Hepatocyte (in vitro differentiated cells): ENCODE measurements around the gene DEFB123.

Experiments used
- EZH2 ChIP-seq: fragments of 200-600 bp; sonication (generic); IDR thresholded peaks from 2 replicates; pipeline ENCODE4 v1.6.1; 2016; ENCODE audit warnings: antibody characterized with exemption, mild to moderate bottlenecking, borderline replicate concordance
- TF ChIP-seq, protein P1 (sequence below): fragments of 200-600 bp; sonication (generic); IDR thresholded peaks from 2 replicates; pipeline ENCODE4 v1.5.1; 2016; ENCODE audit warnings: antibody characterized with exemption, mild to moderate bottlenecking; ENCODE audit not compliant: poor library complexity

DNA sequence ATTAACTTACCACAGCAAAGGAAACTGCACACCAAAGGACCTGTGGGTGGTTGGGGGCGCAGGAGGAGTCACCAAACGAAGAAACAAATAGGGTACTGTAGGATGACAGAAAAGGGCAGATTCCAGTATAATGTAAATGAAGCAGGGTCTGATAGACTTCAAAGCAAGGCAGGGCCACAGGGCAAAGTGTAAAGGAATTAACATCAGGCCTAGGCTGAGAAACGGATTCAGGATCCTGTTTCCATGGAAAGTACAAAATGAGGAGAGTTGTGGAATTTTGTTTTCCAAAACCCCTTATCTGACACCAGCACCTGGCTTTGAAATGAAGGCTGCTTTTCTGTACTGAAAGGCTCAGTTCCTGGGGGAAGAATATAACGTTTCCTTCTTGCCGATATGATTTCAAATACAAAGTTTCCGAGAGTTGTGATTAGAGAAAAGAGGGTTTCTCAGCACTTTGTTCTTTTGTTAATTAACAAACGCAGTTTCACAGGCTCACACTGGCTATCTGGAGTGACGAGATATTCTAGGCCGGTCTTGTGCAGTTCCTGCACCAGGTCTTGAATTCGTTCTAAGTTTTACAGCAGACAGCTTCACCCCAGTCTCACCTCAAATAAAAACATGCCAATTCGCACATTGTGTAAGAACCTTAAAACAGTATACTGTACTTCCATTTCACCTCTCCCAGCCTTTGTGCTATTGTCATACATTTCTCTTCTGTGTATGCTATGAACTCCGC is 5.8 kb downstream of the DEFB123 start:
- TF ChIP-seq, protein P1, sequence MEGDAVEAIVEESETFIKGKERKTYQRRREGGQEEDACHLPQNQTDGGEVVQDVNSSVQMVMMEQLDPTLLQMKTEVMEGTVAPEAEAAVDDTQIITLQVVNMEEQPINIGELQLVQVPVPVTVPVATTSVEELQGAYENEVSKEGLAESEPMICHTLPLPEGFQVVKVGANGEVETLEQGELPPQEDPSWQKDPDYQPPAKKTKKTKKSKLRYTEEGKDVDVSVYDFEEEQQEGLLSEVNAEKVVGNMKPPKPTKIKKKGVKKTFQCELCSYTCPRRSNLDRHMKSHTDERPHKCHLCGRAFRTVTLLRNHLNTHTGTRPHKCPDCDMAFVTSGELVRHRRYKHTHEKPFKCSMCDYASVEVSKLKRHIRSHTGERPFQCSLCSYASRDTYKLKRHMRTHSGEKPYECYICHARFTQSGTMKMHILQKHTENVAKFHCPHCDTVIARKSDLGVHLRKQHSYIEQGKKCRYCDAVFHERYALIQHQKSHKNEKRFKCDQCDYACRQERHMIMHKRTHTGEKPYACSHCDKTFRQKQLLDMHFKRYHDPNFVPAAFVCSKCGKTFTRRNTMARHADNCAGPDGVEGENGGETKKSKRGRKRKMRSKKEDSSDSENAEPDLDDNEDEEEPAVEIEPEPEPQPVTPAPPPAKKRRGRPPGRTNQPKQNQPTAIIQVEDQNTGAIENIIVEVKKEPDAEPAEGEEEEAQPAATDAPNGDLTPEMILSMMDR, result no peak
- no peak for TF ChIP-seq EZH2
